Raji (cell line): ENCODE results near the gene KRT33A.

Experiments used
- POLR2A ChIP-seq: IDR thresholded peaks from 2 replicates; pipeline ENCODE4 v1.6.1; 2011; ENCODE audit warnings: low read depth, low read length, control low read depth; ENCODE audit not compliant: insufficient read depth

Gene KRT33A

GRCh38 chr17:41339571-41340172 lies 11.0 kb downstream of the KRT33A start:
- TF ChIP-seq POLR2A, result no peak

DNA sequence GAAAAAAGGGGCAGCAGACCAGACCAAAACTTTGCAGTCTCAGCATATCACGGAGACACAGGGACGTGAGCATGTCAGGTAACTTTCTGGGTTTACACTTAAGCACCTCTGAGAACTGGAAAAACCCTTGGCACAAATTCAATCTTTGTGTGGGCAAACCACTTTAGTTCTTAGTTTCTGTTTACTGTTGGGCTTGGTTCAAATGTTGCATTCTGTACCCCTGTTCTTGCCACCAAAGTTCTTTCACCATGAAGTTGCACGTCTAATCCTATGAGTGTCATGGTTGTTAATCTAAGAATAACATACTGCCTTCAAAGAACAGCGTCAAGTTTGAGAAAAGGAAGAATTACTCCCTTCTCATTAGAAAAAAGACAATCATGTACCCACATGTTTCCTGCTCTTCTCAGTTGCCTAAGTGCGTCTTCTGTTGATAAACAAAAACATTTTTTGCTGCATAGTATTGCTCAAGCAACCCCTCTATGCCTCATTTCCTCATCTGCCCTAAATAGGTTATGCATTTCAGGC lies 11.6 kb downstream of the KRT33A start:
- no peak for TF ChIP-seq POLR2A

DNA sequence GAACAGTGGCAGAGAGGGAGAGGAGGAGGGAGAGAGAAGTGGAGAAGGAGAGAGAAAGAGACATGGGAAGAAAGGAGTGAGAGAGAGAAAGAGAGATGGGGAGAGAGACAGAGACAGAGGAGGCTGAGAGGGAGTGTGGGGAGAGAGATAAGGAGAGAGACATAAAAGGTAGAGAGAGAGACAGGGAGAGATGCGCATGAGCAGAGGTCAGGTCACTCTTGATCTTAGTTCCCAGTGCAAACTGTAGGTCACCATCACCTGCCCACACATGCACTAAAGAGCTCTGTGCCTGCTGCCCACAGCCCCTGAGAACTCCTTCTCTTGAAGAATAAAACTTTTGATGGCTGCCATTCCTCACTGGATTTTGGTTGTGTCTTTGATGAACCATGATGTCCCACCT lies 14.9 kb downstream of the KRT33A start:
- TF ChIP-seq POLR2A, result no peak

GRCh38 chr17:41334385-41335305 lies 16.0 kb downstream of the KRT33A start:
- no peak for TF ChIP-seq POLR2A

- no peak for TF ChIP-seq POLR2A
These were observed 16.8 kb downstream of the KRT33A start for GRCh38 chr17:41333836-41334235.

- no peak for TF ChIP-seq POLR2A
These were observed 17.5 kb downstream of the KRT33A start for GRCh38 chr17:41333098-41333497.

DNA sequence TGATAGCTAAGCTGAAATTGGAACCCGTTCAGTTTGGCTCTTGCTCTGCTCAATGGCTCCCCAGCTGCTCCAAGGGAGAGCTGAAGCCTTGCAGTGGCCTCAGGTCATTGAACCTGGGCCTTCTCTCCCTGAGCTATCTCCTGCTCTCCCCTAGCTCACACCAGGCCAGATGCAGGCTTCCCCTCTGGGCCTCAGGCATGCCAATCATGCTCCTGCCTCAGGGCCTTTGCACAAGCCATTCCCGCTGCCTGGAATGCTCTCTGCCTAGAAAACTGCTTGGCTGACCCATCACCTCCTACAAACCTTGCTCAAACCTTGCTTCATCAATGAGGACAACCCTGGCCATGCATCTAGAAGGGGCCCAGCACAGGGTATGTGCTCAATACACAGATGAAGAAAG lies 18.4 kb downstream of the KRT33A start:
- TF ChIP-seq POLR2A, result no peak

GRCh38 chr17:41331606-41332005 lies 19.0 kb downstream of the KRT33A start:
- TF ChIP-seq POLR2A, result no peak

DNA sequence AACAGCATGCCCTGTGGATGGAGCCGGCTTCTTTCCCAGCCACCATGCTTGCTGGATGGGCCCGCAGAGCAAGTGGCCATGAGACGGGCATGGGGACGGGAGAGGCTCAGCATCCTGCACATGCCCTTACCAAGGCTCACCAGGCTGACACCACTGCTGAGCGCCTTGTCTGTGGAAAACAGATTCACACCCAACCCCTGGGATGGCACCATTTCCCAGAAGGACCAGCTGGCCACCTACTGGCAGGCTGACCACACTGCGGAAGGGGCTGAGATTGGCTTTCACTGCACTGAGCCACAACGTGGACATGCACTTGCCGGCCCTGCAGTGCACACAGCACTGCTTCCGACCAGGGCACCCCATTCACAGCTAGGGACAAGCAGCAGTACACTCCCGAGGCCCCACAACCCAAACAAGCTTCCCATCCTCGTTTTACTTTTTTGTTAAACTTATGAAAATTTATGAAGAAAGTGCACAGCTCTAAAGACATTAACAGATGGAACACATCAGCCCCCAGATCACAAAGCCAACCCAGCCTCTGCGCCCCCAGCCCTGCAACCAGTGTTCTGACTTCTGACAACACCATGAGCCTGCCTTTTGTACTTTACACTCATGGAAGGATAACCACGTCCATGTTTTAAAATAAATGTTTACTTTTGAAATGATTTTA lies 21.2 kb downstream of the KRT33A start:
- no peak for TF ChIP-seq POLR2A

DNA sequence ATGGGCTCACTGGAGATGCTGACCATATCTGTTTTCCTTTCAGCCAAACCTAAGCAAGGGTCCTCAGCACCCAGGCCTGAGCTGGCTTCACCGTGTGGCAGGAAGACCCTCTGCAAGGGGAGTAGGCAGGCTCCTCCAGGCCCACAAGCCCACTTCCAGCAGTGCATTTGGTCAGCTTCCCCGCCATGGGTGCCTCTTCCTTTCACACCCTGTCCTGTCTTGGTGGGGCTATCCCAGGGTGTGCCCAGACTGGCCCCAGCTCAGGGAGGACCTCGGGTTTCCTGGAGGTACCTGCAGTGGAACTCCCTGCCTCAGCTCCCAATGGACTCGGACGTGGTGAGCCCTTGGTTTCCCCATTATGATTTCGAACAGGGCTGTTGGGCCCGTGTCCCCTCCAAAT lies 22.4 kb downstream of the KRT33A start:
- no peak for TF ChIP-seq POLR2A

DNA sequence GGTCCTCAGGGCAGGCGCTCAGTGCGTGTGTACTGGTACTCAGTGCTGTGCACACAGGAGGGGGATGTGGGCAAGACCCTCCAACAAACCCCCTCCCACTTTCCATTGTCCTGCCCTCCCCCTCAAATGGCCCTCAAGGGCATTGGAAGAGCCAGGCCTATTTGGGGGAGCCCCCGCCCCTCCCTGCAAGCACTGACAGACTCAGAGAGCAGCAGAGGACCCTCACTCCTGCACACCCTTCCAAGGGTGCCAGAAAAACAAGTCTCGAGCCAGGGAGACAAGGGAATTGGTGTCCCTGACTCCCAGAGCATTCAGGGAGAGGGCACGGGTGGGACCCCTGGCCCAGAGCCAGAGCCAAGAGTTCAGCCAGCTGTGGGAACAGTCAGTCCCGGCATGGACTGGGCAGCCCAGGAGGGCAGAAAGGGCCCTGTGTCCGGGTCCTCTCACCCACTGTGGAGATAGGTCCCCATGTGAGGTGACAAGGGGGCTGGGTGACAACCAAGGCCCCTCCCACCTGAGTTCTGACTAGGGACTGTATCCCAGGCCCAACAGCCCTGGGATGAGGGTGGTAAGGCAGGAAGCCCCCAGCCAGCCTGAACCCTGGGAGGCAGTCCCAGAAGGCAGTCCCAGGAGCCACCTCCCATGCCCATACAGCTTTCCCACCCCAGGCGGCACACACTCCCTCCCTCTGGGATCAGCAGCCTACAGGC lies 23.1 kb downstream of the KRT33A start:
- TF ChIP-seq POLR2A, result no peak

GRCh38 chr17:41326173-41327145 lies 24.2 kb downstream of the KRT33A start:
- no peak for TF ChIP-seq POLR2A

- TF ChIP-seq POLR2A, result no peak
These were observed 25.0 kb downstream of the KRT33A start for GRCh38 chr17:41325611-41326010.

DNA sequence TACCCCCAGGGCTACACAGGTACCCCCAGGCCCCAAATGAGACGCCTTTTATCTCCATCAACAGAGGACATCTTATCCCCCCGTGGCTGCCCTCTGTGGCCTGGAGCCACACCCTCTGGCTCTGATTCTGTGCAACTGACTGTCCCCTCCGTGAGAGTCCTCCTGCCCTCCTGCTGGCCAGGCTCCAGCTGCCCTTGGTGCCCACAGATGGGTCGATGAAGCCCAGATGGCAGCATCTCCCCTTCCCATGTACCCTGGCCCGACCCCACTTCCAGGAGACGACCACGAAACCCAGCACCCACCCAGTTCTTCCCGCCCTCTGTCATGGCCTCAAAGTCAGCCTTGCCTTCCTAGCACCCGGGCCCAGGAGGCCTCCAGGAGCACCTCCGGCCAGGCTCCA lies 25.5 kb downstream of the KRT33A start:
- no peak for TF ChIP-seq POLR2A
